ENCODE results near the gene KIF7. TPM values are rescaled to one million over a fixed set of nuclear protein-coding genes. Genes with fewer than 3 reads are reported as not detected.
A peak's percentile ranks its signal among the peaks of the same experiment; 100 is the strongest.

KIF7 gene
- total and polyA plus RNA-seq, 8 donors = 1.7 to 13.9 (median 3.0) TPM; not detected in 1

GRCh38 chr15:89657686-89658200 lies 2.5 kb upstream of the KIF7 start:
- no peaks in the 10 kb centered on the region for H3K36me3 ChIP-seq
- peaks cover 0 to 29% (median 11%) of the 10 kb centered on the region in 3 donors for H3K27me3 ChIP-seq
- no peak for DNase-seq
- no peaks in the 10 kb centered on the region for H3K9me3 ChIP-seq
- no peak overlapping the region for H3K27ac ChIP-seq
- 85 to 90% (median 87%) methylated on average over 5 of the region's 5 CpGs for WGBS, 5 donors
- TF ChIP-seq POLR2A (IDR thresholded peaks at IDR 0.05) (no peak), EP300 (IDR thresholded peaks at IDR 0.05) (no peak), CTCF (IDR thresholded peaks at IDR 0.05) (no peak), POLR2AphosphoS5 (IDR thresholded peaks at IDR 0.05) (no peak)
- no peak overlapping the region for H3K4me3 ChIP-seq
- intact Hi-C loops (cut with DNase I; ENCODE audit: low total_unique reads) = no loop called here
- H3K4me1 ChIP-seq = peaks cover 10 to 26% (median 24%) of the 10 kb centered on the region in 4 donors

GRCh38 chr15:89656116-89656815 lies 999 bp upstream of the KIF7 start:
- H3K27me3 ChIP-seq = peaks cover 0 to 29% (median 11%) of the 10 kb centered on the region in 3 donors
- no peak overlapping the region for H3K27ac ChIP-seq
- WGBS, 5 donors = 74 to 80% (median 76%) methylated on average over 7 of the region's 7 CpGs
- intact Hi-C loops (cut with DNase I; ENCODE audit: low total_unique reads) = no loop called here
- H3K36me3 ChIP-seq = no peaks in the 10 kb centered on the region
- TF ChIP-seq CTCF (IDR thresholded peaks at IDR 0.05) = no peak
- peaks cover 10 to 22% (median 17%) of the 10 kb centered on the region in 4 donors for H3K4me1 ChIP-seq
- no peaks in the 10 kb centered on the region for H3K9me3 ChIP-seq
- no peak for DNase-seq
- no peak overlapping the region for H3K4me3 ChIP-seq

- Histone ChIP-seq H3K36me3 (peaks cover 0 to 7% (median 0%) of the 10 kb centered on the region in 4 donors), H3K4me1 (peaks cover 10 to 22% (median 17%) of the 10 kb centered on the region in 4 donors), H3K27me3 (peaks cover 0 to 29% (median 11%) of the 10 kb centered on the region in 3 donors), H3K9me3 (no peaks in the 10 kb centered on the region), H3K27ac (peak overlapping the region in 2 of 5 donors; percentile 54 to 85), H3K4me3 (peak overlapping the region; percentile 56 to 69 (median 62))
- intact Hi-C loops (cut with DNase I; ENCODE audit: low total_unique reads) = no loop called here
- WGBS, 5 donors = 30 to 52% (median 51%) methylated on average over 13 to 14 of the region's 14 CpGs
- no peak for DNase-seq
- TF ChIP-seq POLR2AphosphoS5 (IDR thresholded peaks at IDR 0.05) (no peak), EP300 (IDR thresholded peaks at IDR 0.05) (no peak), POLR2A (IDR thresholded peaks at IDR 0.05) (no peak), CTCF (IDR thresholded peaks at IDR 0.05) (no peak)
Observed at GRCh38 chr15:89654301-89654761, 936 bp downstream of the KIF7 start.

GRCh38 chr15:89653578-89653977 lies 1.7 kb downstream of the KIF7 start:
- Histone ChIP-seq H3K27me3 (peaks cover 0 to 29% (median 11%) of the 10 kb centered on the region in 3 donors), H3K9me3 (no peaks in the 10 kb centered on the region), H3K36me3 (peaks cover 0 to 14% (median 2%) of the 10 kb centered on the region in 4 donors), H3K4me3 (no peak overlapping the region), H3K27ac (no peak overlapping the region), H3K4me1 (peaks cover 10 to 22% (median 17%) of the 10 kb centered on the region in 4 donors)
- intact Hi-C loops (cut with DNase I; ENCODE audit: low total_unique reads) = no loop called here
- 94 to 98% (median 95%) methylated on average over 2 of the region's 2 CpGs for WGBS, 5 donors
- TF ChIP-seq EP300 (IDR thresholded peaks at IDR 0.05) (no peak), POLR2AphosphoS5 (IDR thresholded peaks at IDR 0.05) (no peak), POLR2A (IDR thresholded peaks at IDR 0.05) (no peak), CTCF (IDR thresholded peaks at IDR 0.05) (no peak)
- DNase-seq = no peak

Measured in stomach (tissue), 9 donors.